HG02870 (cell line): ENCODE results near the gene TOR1AIP1.
"Not testable (repeated sequence)": the region's sequence is repeated elsewhere in the genome, so short reads cannot be mapped to it uniquely, and the experiment has no call there.

Experiments used
- ATAC-seq: cut with Tn5 transposase; IDR thresholded peaks from one replicate; pipeline ENCODE4 v1.9.1; 2021; ENCODE audit warnings: mild to moderate bottlenecking, moderate library complexity; ENCODE audit not compliant: unreplicated experiment

Gene TOR1AIP1

DNA sequence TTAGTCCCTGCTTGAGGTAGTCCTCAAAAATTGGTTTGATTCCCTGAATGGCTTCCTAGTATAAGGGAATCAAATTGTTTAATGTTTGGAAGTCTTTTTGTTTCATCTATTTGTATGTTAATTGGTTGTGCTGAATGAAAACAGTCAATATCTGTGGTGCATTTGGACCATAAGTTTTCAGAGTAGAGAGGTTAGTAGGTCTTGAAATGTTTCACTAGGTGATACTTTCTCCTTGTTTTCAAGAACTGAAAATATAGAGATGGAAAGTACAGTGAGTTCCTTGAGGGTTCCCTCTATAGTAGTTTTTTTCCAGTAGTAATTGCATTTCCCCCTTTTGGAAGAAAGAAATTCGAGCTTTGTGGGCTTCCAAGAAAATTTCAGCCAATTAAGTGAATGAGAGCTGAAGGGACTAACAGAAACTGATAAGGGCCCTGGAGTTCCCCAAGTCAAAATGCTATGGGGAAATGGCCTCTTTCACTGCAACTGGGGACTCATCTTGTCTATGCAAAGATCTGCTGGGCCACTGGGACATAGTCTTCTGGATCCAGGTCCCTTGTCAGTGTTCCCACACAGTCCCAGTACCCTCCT, 53.9 kb downstream of the TOR1AIP1 start:
- peak; percentile 60 for ATAC-seq

GRCh38 chr1:179937668-179938254, 55.7 kb downstream of the TOR1AIP1 start:
- no peak for ATAC-seq

DNA sequence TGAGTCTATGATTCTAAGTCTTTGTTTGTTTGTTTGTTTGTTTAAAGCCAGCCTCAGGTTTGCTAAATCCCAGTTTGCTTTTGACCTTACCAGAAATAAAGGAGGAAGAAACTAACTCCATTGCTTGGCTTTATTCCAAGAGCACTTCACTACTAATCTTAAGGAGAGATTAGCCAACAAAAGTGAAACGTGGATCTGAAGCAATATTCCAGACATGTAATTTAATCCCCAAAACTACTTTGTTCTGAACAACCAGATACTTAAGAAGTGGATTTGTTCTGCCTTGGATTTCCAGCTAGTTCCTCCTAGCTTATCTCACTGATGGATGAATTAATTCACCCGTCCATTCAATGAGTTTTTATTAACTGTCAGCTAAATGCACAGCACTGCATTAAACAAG, 56.7 kb downstream of the TOR1AIP1 start:
- ATAC-seq = no peak

DNA sequence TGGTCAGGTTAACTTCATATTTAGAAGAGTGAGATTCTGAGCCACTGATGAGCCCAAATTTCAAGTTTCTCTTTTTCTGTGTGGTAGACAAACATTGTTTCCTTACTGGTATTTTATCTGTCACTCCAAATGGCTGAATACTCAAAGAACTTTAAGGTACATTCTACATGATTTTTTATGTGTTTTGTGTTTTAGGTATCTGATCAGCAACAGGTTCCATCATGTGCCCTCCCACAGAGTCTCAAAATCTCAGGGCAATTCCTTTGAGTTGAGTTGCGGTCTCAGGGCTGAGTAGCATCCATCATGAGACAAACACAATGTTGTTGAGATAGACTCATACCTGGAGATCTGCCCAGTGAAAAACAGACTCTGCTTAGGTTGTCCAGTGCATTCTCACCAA, 57.9 kb downstream of the TOR1AIP1 start:
- no peak for ATAC-seq

- ATAC-seq = no peak
These were observed 59.4 kb downstream of the TOR1AIP1 start for GRCh38 chr1:179941454-179941853.

DNA sequence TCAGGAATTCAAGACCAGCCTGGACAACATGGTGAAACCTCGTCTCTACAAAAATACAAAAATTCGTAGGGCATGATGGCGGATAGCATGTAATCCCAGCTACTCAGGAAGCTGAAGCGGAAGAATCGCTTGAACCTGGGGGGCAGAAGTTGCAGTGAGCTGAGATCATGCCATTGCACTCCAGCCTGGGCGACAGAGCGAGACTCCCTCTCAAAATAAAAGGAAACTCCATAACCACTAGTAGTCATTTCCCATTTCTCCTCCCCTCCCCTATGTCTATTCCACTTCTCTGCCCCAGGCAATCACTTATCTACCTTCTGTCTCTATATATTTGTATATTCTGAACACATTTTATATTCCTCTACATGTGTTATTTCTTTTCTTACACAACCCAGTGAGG, 68.6 kb downstream of the TOR1AIP1 start:
- ATAC-seq = no peak

DNA sequence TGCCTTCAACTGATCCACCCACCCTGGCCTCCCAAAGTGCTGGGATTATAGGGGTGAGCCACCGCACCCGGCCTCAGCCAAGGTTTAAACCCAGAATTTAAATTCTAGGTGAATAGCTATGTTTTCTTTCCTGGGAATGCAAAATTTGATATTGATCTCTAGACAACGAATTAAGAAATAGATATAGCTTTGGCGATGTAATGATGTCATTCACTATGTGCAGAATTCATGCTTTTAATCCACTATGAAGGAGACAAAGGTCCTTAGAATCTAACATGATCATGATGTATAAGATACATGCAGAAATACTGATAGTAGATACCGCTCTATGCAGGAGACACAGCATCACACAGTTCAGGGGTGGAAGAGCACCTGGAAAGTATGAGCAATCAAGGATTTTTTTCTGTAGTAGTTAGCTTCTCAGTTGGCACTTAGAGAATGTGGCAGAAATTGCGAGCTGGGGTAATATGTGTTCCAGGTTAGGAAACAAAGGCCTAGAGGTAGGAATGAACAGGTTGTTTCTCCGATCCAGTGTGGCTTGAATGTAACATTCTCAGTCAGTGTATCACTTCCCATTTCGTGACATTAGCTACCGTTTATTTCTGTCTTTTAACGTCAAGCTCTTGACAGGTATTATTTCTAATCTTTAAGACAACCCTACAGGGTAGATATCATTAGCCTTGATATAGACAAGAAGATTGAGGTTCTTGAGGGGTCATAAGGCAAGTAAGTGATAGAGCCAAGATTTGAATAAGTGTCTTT, 69.5 kb downstream of the TOR1AIP1 start:
- no peak for ATAC-seq

GRCh38 chr1:179952186-179952585, 70.1 kb downstream of the TOR1AIP1 start:
- no peak for ATAC-seq

- no peak for ATAC-seq
These were observed 71.9 kb downstream of the TOR1AIP1 start for GRCh38 chr1:179953974-179954492.

- peak; percentile 84 for ATAC-seq
These were observed 72.6 kb downstream of the TOR1AIP1 start, which contains the start of gene CEP350 for GRCh38 chr1:179954493-179955286. Gene CEP350, plus strand, starts transcription at chr1:179954810. Its CDS starts 31,372 bp downstream, at chr1:179986182.

DNA sequence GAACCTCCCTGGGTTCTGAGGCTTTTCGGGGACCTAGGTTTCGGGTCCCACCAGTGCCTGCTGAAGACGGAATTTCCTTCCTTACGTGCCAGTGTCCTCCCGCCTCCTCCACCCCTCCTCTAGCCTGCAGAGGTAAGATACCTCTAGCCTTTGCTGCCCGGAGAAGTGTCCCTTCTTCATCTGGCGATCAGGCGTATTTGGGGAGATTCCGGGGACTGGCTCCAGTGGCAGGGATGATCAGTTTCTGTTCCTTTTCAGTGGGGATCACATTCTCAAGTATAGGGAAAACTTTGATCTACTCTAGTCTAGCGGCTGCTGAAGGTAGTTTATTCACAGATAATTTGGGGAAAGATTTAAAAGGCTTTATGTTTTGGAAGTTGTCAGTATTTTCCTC, 73.2 kb downstream of the TOR1AIP1 start:
- ATAC-seq = no peak

DNA sequence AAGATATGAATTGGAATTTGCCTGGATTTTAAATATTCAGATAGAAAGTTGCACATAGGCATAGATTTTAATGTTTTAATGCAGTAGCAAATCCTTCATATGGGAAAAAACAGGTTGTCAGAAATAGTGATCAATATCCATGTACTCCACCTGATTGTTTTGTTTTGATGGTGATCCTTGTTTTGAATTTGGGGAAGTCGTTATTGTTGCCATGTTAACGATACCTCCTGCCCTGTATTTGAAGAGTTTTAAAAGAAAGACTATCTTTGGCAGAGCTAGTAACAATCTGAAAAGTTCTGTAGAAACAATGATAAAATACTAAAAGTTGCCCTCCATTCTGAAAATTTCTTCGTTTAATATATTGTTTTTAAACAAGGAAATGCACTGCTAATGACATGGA, 73.6 kb downstream of the TOR1AIP1 start:
- ATAC-seq = no peak

DNA sequence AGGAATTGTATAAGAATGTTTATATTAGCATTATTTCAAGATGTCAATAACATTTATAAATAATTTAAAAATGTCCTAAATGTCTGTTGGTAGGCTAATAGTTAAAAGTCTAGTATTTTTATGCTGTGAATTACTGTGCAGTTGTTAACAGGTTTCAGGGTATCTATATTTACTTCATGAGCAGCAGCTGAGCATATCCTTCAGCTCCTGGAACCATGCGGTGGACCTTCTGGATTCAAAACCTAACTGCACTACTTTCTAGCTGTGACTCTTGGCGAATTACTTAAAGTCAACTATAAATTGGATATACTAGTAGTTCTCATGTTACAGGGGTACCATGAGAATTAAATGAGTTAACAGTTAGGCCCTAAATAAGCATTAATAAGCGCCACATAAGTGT, 76.3 kb downstream of the TOR1AIP1 start:
- no peak for ATAC-seq

DNA sequence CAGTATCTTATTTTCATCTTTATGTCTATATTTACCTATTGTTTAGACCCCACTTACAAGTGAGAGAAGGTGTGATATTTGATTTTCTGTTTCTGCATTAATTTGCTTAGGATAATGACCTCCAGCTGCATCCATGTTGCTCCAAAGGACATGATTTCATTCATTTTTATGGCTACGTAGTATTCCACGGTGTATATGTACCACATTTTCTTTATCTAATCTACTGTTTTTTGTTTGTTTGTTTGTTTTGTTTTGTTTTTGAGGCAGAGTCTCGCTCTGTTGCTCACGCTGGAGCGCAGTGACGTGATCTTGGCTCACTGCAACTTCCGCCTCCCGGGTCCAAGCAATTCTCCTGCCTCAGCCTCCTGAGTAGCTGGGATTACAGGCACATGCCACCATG, 80.1 kb downstream of the TOR1AIP1 start:
- ATAC-seq = not testable (repeated sequence)

DNA sequence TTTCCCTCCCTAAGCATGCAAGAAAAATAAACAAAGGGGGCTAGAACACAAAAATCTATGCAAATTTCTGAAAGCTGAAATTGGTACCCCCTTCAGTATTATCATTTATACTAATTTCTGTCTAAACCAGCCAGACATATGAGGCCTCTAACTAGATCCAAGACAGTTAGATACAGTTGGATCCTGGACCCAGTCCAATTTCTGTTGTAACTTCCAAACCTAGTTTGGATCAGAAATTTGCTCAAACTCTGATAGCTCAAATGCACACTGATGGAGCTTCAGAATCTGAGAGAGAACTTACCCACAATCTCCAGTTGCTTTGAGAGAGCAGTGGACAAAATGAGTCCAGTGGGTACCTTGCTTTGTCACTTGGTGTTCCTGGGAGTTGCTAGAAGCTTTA, 84.5 kb downstream of the TOR1AIP1 start:
- ATAC-seq = no peak

DNA sequence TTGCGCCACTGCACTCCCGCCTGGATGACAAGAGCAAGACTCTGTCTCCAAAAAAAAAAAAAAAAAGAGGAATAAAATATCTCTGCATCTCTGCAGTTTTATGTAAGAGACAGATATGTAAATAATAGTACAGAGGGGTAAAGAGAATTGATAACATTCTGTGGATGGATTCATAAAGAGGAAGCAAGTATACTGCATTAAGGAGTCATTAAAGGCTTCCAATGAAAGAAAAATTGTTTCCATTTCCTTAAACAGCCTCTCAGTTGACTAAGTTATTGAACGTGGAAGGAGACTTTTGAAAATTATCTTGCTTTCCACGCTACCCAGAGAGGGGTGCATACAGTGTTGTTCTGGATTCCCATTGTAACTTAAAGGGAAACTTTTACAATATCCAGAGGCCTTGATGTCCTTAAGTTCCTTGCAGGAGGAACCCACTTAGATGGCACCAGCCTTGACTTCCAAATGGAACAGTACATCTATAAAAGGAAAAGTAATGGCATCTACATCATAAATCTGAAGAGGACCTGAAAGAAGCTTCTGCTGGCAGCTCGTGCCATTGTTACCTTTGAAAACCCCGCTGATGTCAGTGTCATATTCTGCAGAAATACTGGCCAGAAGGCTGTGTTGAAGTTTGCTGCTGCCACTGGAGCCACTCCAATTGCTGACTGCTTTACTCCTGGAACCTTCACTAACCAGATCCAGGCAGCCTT, 86.4 kb downstream of the TOR1AIP1 start:
- no peak for ATAC-seq

- no peak for ATAC-seq
These were observed 87.2 kb downstream of the TOR1AIP1 start for GRCh38 chr1:179968994-179969919.
